Activated CD8-positive, alpha-beta T cell treated with anti-CD3 and anti-CD28 coated beads for 36 hours (primary cell): ENCODE results near the gene SHISA8. TPM values are rescaled to one million over a fixed set of nuclear protein-coding genes. Genes with fewer than 3 reads are reported as not detected.

Source experiments
- ATAC-seq: fragments of 200-7000 bp; cut with Tn5 transposase; one replicate; pipeline ENCODE4 v1.10.0; 2021; ENCODE audit warnings: mild to moderate bottlenecking, moderate library complexity
- CTCF ChIA-PET: fragments of 350-600 bp; sonication (Branson Sonifier 250); formaldehyde crosslinking; loops from one replicate; lab custom pipeline; 2021; ENCODE audit warnings: antibody characterized with exemption; lab: Charles Lee
- POLR2A ChIA-PET: fragments of 350-600 bp; sonication (Branson Sonifier 250); formaldehyde crosslinking; loops from one replicate; lab custom pipeline; 2021; ENCODE audit warnings: antibody characterized with exemption; lab: Charles Lee
- DNase-seq: peaks from one replicate; pipeline ENCODE4 v3.0.0-alpha.2; 2020
- H3K27ac Mint-ChIP-seq: one replicate; pipeline ENCODE4 v1.8.0; 2021; ENCODE audit warnings: mild to moderate bottlenecking, mixed read lengths
- H3K27me3 Mint-ChIP-seq: one replicate; pipeline ENCODE4 v1.8.0; 2021; ENCODE audit warnings: mixed read lengths
- H3K36me3 Mint-ChIP-seq: one replicate; pipeline ENCODE4 v1.8.0; 2021; ENCODE audit warnings: low read depth, mixed read lengths
- H3K4me1 Mint-ChIP-seq: one replicate; pipeline ENCODE4 v1.8.0; 2021; ENCODE audit warnings: low read depth, mixed read lengths
- H3K4me3 Mint-ChIP-seq: one replicate; pipeline ENCODE4 v1.8.0; 2021; ENCODE audit warnings: mild to moderate bottlenecking, moderate library complexity, mixed read lengths
- H3K9me3 Mint-ChIP-seq: one replicate; pipeline ENCODE4 v1.8.0; 2021; ENCODE audit warnings: mixed read lengths
- CTCF ChIP-seq: fragments of 200-600 bp; IDR thresholded peaks from one replicate; pipeline ENCODE4 v1.8.0; 2022; ENCODE audit warnings: antibody characterized with exemption, mild to moderate bottlenecking
- intact Hi-C: fragments of 100-400 bp; cut with micrococcal nuclease; formaldehyde crosslinking; loops from one replicate; pipeline ENCODE4 v1.10.0; 2022
- total RNA-seq, 2 experiments: library from RNA; stranded (reverse); gene quantifications; one replicate each; pipeline ENCODE4 v1.2.3, GENCODE V29; 2021

SHISA8 gene
- total RNA-seq, 2 experiments from 2014 or later, result 2.3 to 2.7 TPM

GRCh38 chr22:41929418-41929810 lies 14.5 kb upstream of the SHISA8 start:
- Mint-ChIP-seq H3K9me3 (no peaks in the 10 kb centered on the region), H3K27me3 (peaks cover 2% of the 10 kb centered on the region), H3K4me1 (peaks cover 27% of the 10 kb centered on the region), H3K36me3 (no peaks in the 10 kb centered on the region), H3K27ac (no peak overlapping the region), H3K4me3 (no peak overlapping the region)
- no peak for ATAC-seq
- intact Hi-C loops, result no loop called here
- ChIA-PET POLR2A (interaction anchor here (0.8 to 11.9 kb wide), 2 partner anchors 8 to 72 kb away, joined by 3 to 134 read pairs; no protein-coding TSS in a partner anchor), CTCF (interaction anchor here (5.6 kb wide), 1 partner anchor 9 kb away, joined by 62 read pairs; no protein-coding TSS in a partner anchor)
- DNase-seq, result no peak
- TF ChIP-seq CTCF, result no peak

GRCh38 chr22:41928593-41929417 lies 13.9 kb upstream of the SHISA8 start:
- POLR2A ChIA-PET, result interaction anchor here (0.7 to 11.9 kb wide), 7 partner anchors 9 to 231 kb away, joined by 3 to 134 read pairs (median 3); partner anchors contain the start of gene CENPM
- no peak overlapping the region for H3K4me3 Mint-ChIP-seq
- peaks cover 2% of the 10 kb centered on the region for H3K27me3 Mint-ChIP-seq

GRCh38 chr22:41927813-41928212 lies 12.9 kb upstream of the SHISA8 start:
- no peak overlapping the region for H3K4me3 Mint-ChIP-seq
- peaks cover 27% of the 10 kb centered on the region for H3K4me1 Mint-ChIP-seq
- DNase-seq (no peak), ATAC-seq (no peak)
- ChIA-PET POLR2A (interaction anchor here (0.6 to 11.9 kb wide), 8 partner anchors 10 to 413 kb away, joined by 3 to 134 read pairs (median 4); partner anchors contain the start of gene CENPM), CTCF (interaction anchor here (2.5 to 5.6 kb wide), 3 partner anchors 11 to 231 kb away, joined by 9 to 62 read pairs (median 21); no protein-coding TSS in a partner anchor)
- no peak overlapping the region for H3K27ac Mint-ChIP-seq
- H3K36me3 Mint-ChIP-seq, result no peaks in the 10 kb centered on the region
- no peaks in the 10 kb centered on the region for H3K9me3 Mint-ChIP-seq
- TF ChIP-seq CTCF, result no peak
- intact Hi-C loops, result no loop called here
- peaks cover 2% of the 10 kb centered on the region for H3K27me3 Mint-ChIP-seq

More at GRCh38 chr22:41928593-41929417, 13.9 kb upstream of the SHISA8 start:
- no peak for ATAC-seq
- Mint-ChIP-seq H3K36me3 (no peaks in the 10 kb centered on the region), H3K27ac (no peak overlapping the region), H3K4me1 (peaks cover 27% of the 10 kb centered on the region), H3K9me3 (no peaks in the 10 kb centered on the region)
- intact Hi-C loops, result no loop called here
- CTCF ChIA-PET, result interaction anchor here (5.6 kb wide), 1 partner anchor 10 kb away, joined by 62 read pairs; no protein-coding TSS in a partner anchor
- no peak for DNase-seq
- no peak for TF ChIP-seq CTCF

- intact Hi-C loops, result no loop called here
Measured at GRCh38 chr22:41925783-41926460, 11.0 kb upstream of the SHISA8 start.

More at GRCh38 chr22:41925783-41926460, 11.0 kb upstream of the SHISA8 start:
- H3K4me1 Mint-ChIP-seq, result peaks cover 27% of the 10 kb centered on the region
- CTCF ChIA-PET, result interaction anchor here (0.9 to 5.6 kb wide), 28 partner anchors 8 to 519 kb away, joined by 3 to 62 read pairs (median 4); partner anchors contain the start of genes CCDC134, CENPM and SREBF2
- DNase-seq (peak; percentile 86), ATAC-seq (peak; percentile 89)
- peak; percentile 83 for TF ChIP-seq CTCF
- H3K36me3 Mint-ChIP-seq, result no peaks in the 10 kb centered on the region
- peaks cover 2% of the 10 kb centered on the region for H3K27me3 Mint-ChIP-seq
- H3K9me3 Mint-ChIP-seq, result no peaks in the 10 kb centered on the region
- no peak overlapping the region for H3K27ac Mint-ChIP-seq
- H3K4me3 Mint-ChIP-seq, result peak overlapping the region; percentile 64
- POLR2A ChIA-PET, result interaction anchor here (0.8 to 11.9 kb wide), 18 partner anchors 10 to 165 kb away, joined by 3 to 134 read pairs (median 4); partner anchors contain the start of genes CENPM, NDUFA6 and SHISA8
